CD4-positive, alpha-beta T cell treated with Interleukin-21 for 1 hour (primary cell): ENCODE data around the gene TRHDE.
"Not testable (repeated sequence)": the region's sequence is repeated elsewhere in the genome, so short reads cannot be mapped to it uniquely, and the experiment has no call there.

ENCODE experiments used
- DNase-seq: peaks from one replicate; pipeline ENCODE4 v3.0.0-alpha.2; 2020

The TRHDE gene

GRCh38 chr12:72658615-72659014 is 386.4 kb downstream of the TRHDE start:
- no peak for DNase-seq

DNA sequence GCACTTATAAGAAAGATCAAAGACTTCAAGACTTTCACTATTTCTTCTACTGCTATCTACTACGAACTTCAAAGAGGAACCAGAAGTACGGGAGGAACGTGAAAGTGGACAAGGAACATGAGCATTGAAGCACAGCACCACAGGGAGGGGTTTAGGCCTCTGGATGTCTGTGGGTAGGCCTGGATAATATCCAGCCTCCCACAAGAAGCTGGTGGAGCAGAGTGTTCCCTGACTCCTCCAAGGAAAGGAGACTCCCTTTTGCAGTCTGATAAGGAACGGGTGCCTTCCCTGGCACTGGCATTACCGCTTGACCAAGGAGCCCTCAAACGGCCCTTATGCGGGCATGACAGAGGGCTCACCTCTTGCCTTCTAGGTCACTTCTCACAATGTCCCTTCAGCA is 388.0 kb downstream of the TRHDE start:
- not testable (repeated sequence) for DNase-seq

GRCh38 chr12:72673853-72674252 is 401.7 kb downstream of the TRHDE start:
- no peak for DNase-seq

GRCh38 chr12:72676556-72676955 is 404.4 kb downstream of the TRHDE start:
- no peak for DNase-seq

DNA sequence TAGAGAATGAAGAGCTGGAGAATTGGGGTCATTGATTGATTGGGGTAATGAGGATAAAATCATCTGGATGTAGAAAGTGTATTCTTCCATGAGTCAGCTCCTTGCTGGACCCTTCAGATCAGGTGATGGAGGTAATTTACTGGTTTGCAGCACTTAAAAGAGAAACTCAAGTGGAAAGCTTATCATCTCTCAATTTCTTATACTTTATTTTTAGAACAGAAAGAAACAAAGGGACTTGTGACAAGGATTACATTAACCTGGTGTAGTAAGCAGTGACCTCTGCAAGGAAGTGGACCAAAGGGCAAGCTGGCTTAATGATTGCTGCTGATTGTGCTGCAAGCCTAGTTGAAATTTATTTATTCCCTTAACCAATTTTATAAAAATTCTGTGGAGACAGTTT is 405.0 kb downstream of the TRHDE start:
- DNase-seq: no peak

DNA sequence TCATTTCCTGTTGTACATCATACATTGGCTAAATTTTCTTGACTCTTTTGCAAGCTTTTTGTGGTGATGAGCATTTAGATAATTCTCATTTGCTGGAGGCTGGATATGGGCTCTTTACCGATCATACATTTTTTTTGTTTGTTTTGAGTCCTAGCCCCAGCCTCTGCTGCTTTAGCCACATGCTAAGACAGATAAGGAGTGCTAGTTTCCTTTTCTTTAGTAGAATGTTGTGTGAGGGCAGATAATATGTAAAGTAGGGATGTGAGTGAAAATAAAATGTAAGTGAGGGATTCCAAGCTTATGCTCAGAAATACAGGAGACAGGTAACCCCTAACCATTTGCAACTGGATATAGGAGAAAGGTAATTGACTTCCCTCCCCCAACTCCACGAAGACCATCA is 405.7 kb downstream of the TRHDE start:
- DNase-seq: no peak

DNA sequence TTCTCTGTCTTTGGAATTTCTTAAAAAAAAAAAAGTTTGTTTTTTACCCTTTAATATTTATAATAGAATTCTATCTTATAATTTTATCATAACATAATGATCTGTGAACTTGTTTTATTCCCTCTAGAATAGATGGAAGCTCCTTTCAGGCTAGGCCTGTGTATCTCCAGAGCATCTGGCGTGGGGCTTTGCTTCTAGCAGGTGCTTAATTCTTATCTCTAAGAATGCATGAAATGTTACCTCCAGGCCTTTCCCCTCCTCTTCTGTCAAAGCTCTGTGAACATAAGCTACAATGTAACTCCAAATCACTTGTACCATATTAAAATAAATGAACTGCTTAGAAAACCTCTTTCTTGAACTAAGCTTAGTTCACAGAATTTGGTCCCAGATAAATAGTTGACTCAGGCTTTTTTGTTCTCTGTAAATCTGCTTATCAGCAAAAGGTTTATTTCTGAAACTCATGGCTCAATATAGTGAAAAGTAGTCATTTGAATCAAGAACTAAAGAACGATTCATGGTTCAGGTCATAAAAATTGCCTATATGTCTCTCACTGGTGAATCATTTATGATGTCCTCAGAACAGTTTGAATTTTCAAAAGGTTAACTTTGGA is 407.1 kb downstream of the TRHDE start:
- no peak for DNase-seq

- no peak for DNase-seq
Observed at GRCh38 chr12:72681028-72681427, 408.9 kb downstream of the TRHDE start.

GRCh38 chr12:72684491-72684890 is 412.3 kb downstream of the TRHDE start:
- no peak for DNase-seq

DNA sequence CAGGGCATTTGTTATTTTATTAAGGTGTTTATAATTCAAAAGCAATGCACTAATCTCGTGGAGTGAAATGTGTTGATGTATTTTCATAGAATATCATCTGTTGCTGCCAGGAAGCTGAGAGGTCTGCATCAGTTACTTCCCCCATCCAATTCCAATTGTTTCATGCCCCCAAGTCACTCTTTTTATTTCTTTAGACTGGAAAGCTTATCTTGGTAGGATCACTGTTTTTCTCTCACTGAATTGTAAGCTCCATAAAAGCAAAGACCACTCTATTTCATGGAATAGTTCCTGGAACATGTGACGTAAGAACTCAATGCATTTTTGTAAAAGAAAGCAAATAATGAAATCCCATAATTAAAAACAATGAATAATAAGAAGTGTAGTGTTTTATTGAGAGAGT is 420.2 kb downstream of the TRHDE start:
- DNase-seq: no peak

- no peak for DNase-seq
Observed at GRCh38 chr12:72694193-72694592, 422.0 kb downstream of the TRHDE start.

GRCh38 chr12:72699362-72699761 is 427.2 kb downstream of the TRHDE start:
- no peak for DNase-seq

DNA sequence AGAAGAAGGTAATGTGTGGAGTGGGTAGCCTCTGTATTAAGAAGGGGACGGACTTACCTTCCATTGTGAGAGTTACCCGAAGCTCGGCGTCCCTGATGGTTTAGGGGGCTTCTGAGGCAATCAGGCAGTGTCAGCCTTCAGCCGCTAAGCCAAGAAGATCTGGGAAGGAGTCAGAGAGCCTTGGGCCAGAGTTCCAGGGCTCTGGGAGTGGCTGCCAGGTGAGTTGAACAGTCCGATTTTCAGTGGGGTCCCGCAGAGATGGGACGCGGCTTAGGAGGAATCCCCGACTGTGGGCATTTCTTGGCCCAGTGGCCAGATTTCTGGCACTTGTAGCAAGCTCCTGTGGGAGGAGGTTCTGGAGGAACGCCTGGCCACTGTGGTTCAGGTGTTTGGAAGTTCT is 439.9 kb downstream of the TRHDE start:
- DNase-seq: not testable (repeated sequence)

- DNase-seq: no peak
Observed at GRCh38 chr12:72716221-72716620, 444.1 kb downstream of the TRHDE start.

GRCh38 chr12:72717036-72717435 is 444.9 kb downstream of the TRHDE start:
- no peak for DNase-seq
